Karpas-422 (cell line): ENCODE results near the gene HYAL2. TPM values are rescaled to one million over a fixed set of nuclear protein-coding genes. Genes with fewer than 3 reads are reported as not detected.

Experiments used
- DNase-seq: peaks from one replicate; pipeline ENCODE4 v3.0.0-alpha.2; 2015
- H2AFZ ChIP-seq: fragments of 200-600 bp; sonication (generic); 2 replicates; pipeline ENCODE4 v1.6.1; 2014; ENCODE audit warnings: antibody characterized with exemption, low read length, mixed read lengths
- H3K27ac ChIP-seq: fragments of 200-600 bp; sonication (generic); 2 replicates; pipeline ENCODE4 v1.5.1; 2014; ENCODE audit warnings: mild to moderate bottlenecking, low read length, moderate library complexity
- H3K27me3 ChIP-seq: fragments of 200-600 bp; sonication (generic); 2 replicates; pipeline ENCODE4 v1.6.1; 2014; ENCODE audit warnings: low read length, mixed read lengths
- H3K36me3 ChIP-seq: fragments of 200-600 bp; sonication (generic); 2 replicates; pipeline ENCODE4 v1.6.1; 2014; ENCODE audit warnings: low read length, mixed read lengths; ENCODE audit not compliant: insufficient read depth
- H3K4me1 ChIP-seq: fragments of 200-600 bp; sonication (generic); 2 replicates; pipeline ENCODE4 v1.6.1; 2014; ENCODE audit warnings: mild to moderate bottlenecking, low read length, mixed read lengths
- H3K4me2 ChIP-seq: fragments of 200-600 bp; sonication (generic); 2 replicates; pipeline ENCODE4 v1.6.1; 2014; ENCODE audit warnings: low read length, low read depth, mild to moderate bottlenecking; ENCODE audit not compliant: poor library complexity, severe bottlenecking
- H3K4me3 ChIP-seq: fragments of 200-600 bp; sonication (generic); 2 replicates; pipeline ENCODE4 v1.5.1; 2014; ENCODE audit warnings: mild to moderate bottlenecking, antibody characterized with exemption, low read length, mixed read lengths
- H3K79me2 ChIP-seq: fragments of 200-600 bp; sonication (generic); 2 replicates; pipeline ENCODE4 v1.6.1; 2014; ENCODE audit warnings: mild to moderate bottlenecking, low read length, mixed read lengths
- H3K9ac ChIP-seq: fragments of 200-600 bp; sonication (generic); 2 replicates; pipeline ENCODE4 v1.6.0; 2014; ENCODE audit warnings: low read length
- H3K9me2 ChIP-seq: fragments of 200-600 bp; sonication (generic), shearing (Covaris generic); replicated peaks from 2 replicates; pipeline ENCODE4 v1.6.0; 2014; ENCODE audit warnings: mild to moderate bottlenecking, low read length, moderate library complexity; ENCODE audit not compliant: insufficient read depth
- H3K9me3 ChIP-seq: fragments of 300-700, 200-600 bp; sonication (generic); 2 replicates; pipeline ENCODE4 v1.6.1; 2014; ENCODE audit warnings: low read length, mixed read lengths
- H4K20me1 ChIP-seq: fragments of 200-600 bp; sonication (generic); 2 replicates; pipeline ENCODE4 v1.6.1; 2014; ENCODE audit warnings: mild to moderate bottlenecking, antibody characterized with exemption, low read length, low read depth; ENCODE audit not compliant: insufficient read depth
- total RNA-seq: library from RNA; depleted of rRNA; stranded (reverse); fragments of >200 nt; shearing (Covaris generic); gene quantifications from 2 replicates; pipeline ENCODE4 v1.2.3, GENCODE V29; 2014; ENCODE audit warnings: low replicate concordance

Gene HYAL2
- total RNA-seq, 1 experiment from 2014 or later: 12.8 TPM

DNA sequence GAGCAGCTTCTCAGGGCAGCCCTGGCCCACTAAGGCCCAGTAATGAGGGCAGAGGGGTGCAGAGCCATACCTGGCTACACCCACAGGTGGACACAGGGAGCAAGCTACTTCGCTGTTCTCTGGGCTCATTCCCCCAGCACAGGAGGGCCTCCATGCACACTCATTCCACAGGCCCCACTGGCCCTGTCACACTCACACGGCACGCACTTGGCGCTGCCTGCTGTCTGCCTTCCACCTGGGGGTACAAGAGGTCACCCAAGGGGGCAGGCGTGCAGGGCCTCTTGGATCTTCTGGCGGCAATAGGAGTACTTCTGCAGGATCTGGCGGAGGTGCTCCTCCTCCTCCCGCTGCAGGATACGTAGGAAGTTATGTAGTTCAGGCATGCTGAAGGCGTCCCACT, 7.8 kb upstream of the HYAL2 start:
- Histone ChIP-seq H3K4me1 (peaks cover 50% of the 10 kb centered on the region), H3K36me3 (peaks cover 38% of the 10 kb centered on the region; the same call in 1 of the 2 replicates)

GRCh38 chr3:50327943-50328691, 5.6 kb upstream of the HYAL2 start, which contains the start of gene TUSC2:
Gene TUSC2 (minus strand): TSS chr3:50328223. CDS start chr3:50328099, 124 bp downstream.
- Histone ChIP-seq H3K4me2 (peak within 1 kb of the TSS; percentile 82), H3K27ac (peak within 1 kb of the TSS; percentile 48), H2AFZ (no peak within 1 kb of the TSS), H3K4me1 (peaks cover 39% of the 10 kb centered on the region), H3K9me3 (no peaks in the 10 kb centered on the region), H3K9ac (peak within 1 kb of the TSS; percentile 90), H3K9me2 (no peaks in the 10 kb centered on the region), H3K27me3 (no peaks in the 10 kb centered on the region), H4K20me1 (peaks cover 6% of the 10 kb centered on the region; the same call in 1 of the 2 replicates), H3K79me2 (peaks cover 22% of the 10 kb centered on the region), H3K36me3 (peaks cover 27% of the 10 kb centered on the region; the same call in 1 of the 2 replicates), H3K4me3 (peak within 1 kb of the TSS; percentile 94)
- DNase-seq: peak; percentile 99

More for the DNA sequence above, 7.8 kb upstream of the HYAL2 start:
- Histone ChIP-seq H3K4me3 (no peak overlapping the region), H3K4me2 (no peak overlapping the region), H3K9me3 (no peaks in the 10 kb centered on the region), H3K79me2 (peaks cover 41% of the 10 kb centered on the region), H2AFZ (no peak overlapping the region), H3K9me2 (no peaks in the 10 kb centered on the region), H4K20me1 (peaks cover 18% of the 10 kb centered on the region; the same call in 1 of the 2 replicates), H3K9ac (no peak overlapping the region), H3K27ac (no peak overlapping the region), H3K27me3 (no peaks in the 10 kb centered on the region)
- DNase-seq: no peak

DNA sequence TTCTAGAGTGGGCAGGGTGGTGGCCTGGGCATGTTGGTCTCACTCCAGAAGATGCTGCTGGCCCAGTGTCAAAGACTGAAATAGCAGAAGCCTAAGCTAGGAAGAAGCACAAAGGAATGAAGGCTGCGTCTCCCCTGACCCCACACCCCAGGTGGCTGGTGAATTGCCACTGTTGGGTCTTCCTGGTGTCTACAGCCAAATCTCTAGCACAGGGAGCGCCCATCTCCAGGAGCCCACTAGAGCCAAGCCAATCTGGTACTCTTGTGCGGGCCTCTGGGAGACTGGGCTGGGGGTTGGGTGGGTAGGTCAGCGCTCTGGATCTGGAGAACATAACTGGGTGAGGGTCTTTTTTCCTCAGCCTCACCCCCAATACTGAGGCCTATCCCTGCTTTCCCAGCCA, 4.6 kb upstream of the HYAL2 start:
- Histone ChIP-seq H3K36me3 (peaks cover 25% of the 10 kb centered on the region; the same call in 1 of the 2 replicates), H3K9me3 (no peaks in the 10 kb centered on the region), H3K4me3 (peak overlapping the region; percentile 94), H3K79me2 (peaks cover 22% of the 10 kb centered on the region), H3K9me2 (no peaks in the 10 kb centered on the region), H2AFZ (no peak overlapping the region), H3K4me1 (peaks cover 40% of the 10 kb centered on the region), H3K27ac (no peak overlapping the region), H4K20me1 (peaks cover 6% of the 10 kb centered on the region; the same call in 1 of the 2 replicates), H3K9ac (peak overlapping the region; percentile 90), H3K27me3 (no peaks in the 10 kb centered on the region), H3K4me2 (peak overlapping the region; percentile 82)
- no peak for DNase-seq

DNA sequence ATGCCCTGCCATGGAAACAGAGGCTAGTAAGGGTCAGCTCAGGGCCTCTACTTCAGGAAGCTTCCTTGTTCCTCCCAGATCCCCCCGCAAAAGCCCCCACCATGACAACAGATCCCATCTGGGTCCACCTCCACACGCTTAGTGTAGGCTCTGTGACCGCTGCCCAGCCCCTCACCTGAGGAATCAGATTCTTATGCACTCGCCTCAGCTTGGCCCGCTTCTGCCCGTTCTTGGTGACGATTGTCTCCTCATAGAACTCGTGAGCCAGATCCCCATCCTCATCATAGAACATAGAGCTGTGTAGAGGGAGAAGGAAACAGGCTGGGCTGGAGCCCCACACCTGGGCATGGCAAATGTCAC, 3.6 kb upstream of the HYAL2 start:
- Histone ChIP-seq H3K4me3 (no peak overlapping the region), H3K79me2 (peaks cover 19% of the 10 kb centered on the region), H3K27me3 (no peaks in the 10 kb centered on the region), H2AFZ (no peak overlapping the region), H3K9ac (0 out of 2 replicates have a peak overlapping the region, but pooled peaks have one; percentile 90), H4K20me1 (peaks cover 6% of the 10 kb centered on the region; the same call in 1 of the 2 replicates), H3K9me2 (no peaks in the 10 kb centered on the region), H3K4me1 (peaks cover 44% of the 10 kb centered on the region), H3K9me3 (no peaks in the 10 kb centered on the region), H3K27ac (no peak overlapping the region), H3K36me3 (peaks cover 15% of the 10 kb centered on the region; the same call in 1 of the 2 replicates), H3K4me2 (no peak overlapping the region)
- DNase-seq: no peak

DNA sequence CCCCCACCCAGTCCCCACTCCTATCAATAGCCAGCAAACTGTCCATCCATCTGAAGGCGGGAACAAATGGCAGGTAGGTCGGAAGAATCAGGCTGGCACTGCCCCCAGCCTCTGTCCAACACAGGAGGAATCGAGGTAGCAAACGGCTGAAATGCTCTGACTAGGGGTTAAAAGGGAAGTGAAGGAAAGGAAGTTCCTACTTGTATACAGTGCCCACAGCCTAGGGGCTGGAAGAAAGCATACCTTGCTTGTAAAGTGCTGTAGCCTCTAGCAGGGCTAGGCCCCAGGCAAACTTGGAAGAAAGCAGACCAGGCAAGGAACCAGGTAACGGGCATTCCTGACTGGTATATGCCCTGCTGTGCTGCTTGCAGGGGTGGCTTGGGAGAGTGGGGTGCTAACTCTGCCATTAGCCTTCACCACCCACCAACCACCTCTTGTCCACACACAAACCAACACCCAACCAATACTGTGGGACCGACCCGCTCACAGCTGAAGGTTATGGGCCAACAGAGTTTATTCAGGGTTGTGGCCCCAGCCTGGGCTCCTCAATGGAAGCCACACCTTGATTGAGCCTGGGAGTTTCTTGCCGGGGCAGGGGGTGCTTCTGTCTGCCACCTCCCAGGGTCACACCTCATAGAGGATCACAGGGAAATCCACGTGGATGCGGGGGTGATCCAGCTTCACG, 3.1 kb upstream of the HYAL2 start:
- DNase-seq: no peak
- H3K4me2 ChIP-seq: no peak overlapping the region
- H3K4me1 ChIP-seq: peaks cover 42% of the 10 kb centered on the region
- H2AFZ ChIP-seq: no peak overlapping the region
- peaks cover 22% of the 10 kb centered on the region for H3K79me2 ChIP-seq
- H3K9me2 ChIP-seq: no peaks in the 10 kb centered on the region
- H3K9me3 ChIP-seq: no peaks in the 10 kb centered on the region
- H3K9ac ChIP-seq: 0 out of 2 replicates have a peak overlapping the region, but pooled peaks have one; percentile 90
- no peaks in the 10 kb centered on the region for H3K27me3 ChIP-seq
- H3K36me3 ChIP-seq: peaks cover 10% of the 10 kb centered on the region; the same call in 1 of the 2 replicates
- H4K20me1 ChIP-seq: peaks cover 6% of the 10 kb centered on the region; the same call in 1 of the 2 replicates
- H3K4me3 ChIP-seq: no peak overlapping the region
- no peak overlapping the region for H3K27ac ChIP-seq

GRCh38 chr3:50325113-50325480, 2.6 kb upstream of the HYAL2 start:
- H4K20me1 ChIP-seq: peaks cover 6% of the 10 kb centered on the region; the same call in 1 of the 2 replicates
- H3K4me3 ChIP-seq: no peak overlapping the region
- no peak overlapping the region for H3K27ac ChIP-seq
- no peaks in the 10 kb centered on the region for H3K27me3 ChIP-seq
- no peak overlapping the region for H3K4me2 ChIP-seq
- H3K79me2 ChIP-seq: peaks cover 27% of the 10 kb centered on the region
- peaks cover 44% of the 10 kb centered on the region for H3K4me1 ChIP-seq
- DNase-seq: no peak
- H3K9me3 ChIP-seq: no peaks in the 10 kb centered on the region
- peaks cover 9% of the 10 kb centered on the region; the same call in 1 of the 2 replicates for H3K36me3 ChIP-seq
- no peak overlapping the region for H2AFZ ChIP-seq
- no peaks in the 10 kb centered on the region for H3K9me2 ChIP-seq
- no peak overlapping the region for H3K9ac ChIP-seq

GRCh38 chr3:50324351-50325112, 2.0 kb upstream of the HYAL2 start:
- H4K20me1 ChIP-seq: peaks cover 6% of the 10 kb centered on the region; the same call in 1 of the 2 replicates
- H3K4me1 ChIP-seq: peaks cover 41% of the 10 kb centered on the region
- H3K27me3 ChIP-seq: no peaks in the 10 kb centered on the region
- peaks cover 4% of the 10 kb centered on the region; the same call in 1 of the 2 replicates for H3K36me3 ChIP-seq
- no peaks in the 10 kb centered on the region for H3K9me2 ChIP-seq
- peak; percentile 83 for DNase-seq
- H3K79me2 ChIP-seq: peaks cover 33% of the 10 kb centered on the region
- no peak overlapping the region for H3K9ac ChIP-seq
- no peak overlapping the region for H3K4me3 ChIP-seq
- no peaks in the 10 kb centered on the region for H3K9me3 ChIP-seq
- H3K27ac ChIP-seq: no peak overlapping the region
- H3K4me2 ChIP-seq: no peak overlapping the region
- H2AFZ ChIP-seq: no peak overlapping the region
